SKM-1 treated with dmso at 0.1 percent for 144 hours (cell line): ENCODE results near the gene ANKRD50.

Experiments
- DNase-seq: peaks from one replicate; lab custom pipeline; 2025; ENCODE audit not compliant: unreplicated experiment; lab: John Stamatoyannopoulos, UW

The ANKRD50 gene

GRCh38 chr4:124635331-124635730 lies 77.2 kb downstream of the ANKRD50 start:
- no peak for DNase-seq

GRCh38 chr4:124633285-124633941 lies 79.1 kb downstream of the ANKRD50 start:
- no peak for DNase-seq

- no peak for DNase-seq
Measured at GRCh38 chr4:124632439-124632838, 80.1 kb downstream of the ANKRD50 start.

GRCh38 chr4:124631760-124632159 lies 80.8 kb downstream of the ANKRD50 start:
- no peak for DNase-seq

GRCh38 chr4:124629681-124630080 lies 82.9 kb downstream of the ANKRD50 start:
- no peak for DNase-seq
